ENCODE results near the gene AREL1. TPM values are rescaled to one million over a fixed set of nuclear protein-coding genes. Genes with fewer than 3 reads are reported as not detected.

Gene AREL1
- total and polyA plus RNA-seq, 2 experiments from 2014 or later: 14.9 to 19.2 TPM

DNA sequence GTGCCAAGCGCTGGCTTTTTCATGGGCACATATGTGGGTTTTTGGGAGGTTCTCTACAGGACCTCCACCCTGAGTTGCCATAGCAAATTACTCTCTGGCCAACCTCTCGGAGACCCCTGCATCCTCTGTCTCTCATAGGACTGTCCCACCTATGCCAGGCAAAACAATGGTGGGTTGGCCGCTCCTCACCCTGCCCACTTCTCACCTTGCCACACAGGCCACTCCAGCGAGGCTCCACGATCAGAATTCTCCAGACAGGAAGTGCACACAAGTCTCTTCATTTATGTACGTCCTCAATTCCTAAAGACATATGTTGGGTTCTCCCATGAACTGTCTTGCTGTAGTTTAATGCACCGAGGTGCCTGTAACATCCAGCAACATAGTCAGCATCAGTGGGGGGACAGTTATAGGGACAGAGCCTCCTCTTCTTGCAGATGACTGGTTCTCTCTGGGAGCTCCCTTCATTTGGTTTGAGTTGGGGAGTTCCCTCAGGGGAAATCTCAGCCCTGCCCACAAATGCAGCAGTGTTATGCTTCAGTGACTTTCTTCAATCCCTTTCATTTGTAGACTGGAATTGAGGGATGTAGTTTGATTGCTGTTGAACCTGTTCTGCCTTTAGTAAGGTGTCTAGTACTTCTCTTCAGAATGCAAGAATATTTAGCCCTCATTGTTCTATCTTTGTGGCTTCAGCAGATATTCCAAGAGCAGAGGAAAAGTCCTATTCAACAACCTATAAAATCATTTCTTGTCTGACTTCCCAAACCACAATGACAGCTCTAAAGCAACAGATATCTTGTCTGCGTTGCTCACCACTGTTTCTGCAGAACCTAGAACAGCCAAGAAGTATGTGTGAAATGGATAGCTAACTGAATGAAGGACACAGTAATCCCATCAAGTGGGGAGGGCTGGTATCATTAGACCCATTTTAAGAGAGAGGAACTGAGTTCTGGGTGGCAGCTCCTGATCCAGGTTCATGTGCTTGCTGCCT lies 98.1 kb downstream of the AREL1 start:
- peaks cover 30% of the 10 kb centered on the region for H3K27me3 ChIP-seq
- no peak overlapping the region for H3K27ac ChIP-seq
- no peaks in the 10 kb centered on the region for H3K4me1 ChIP-seq (ENCODE audit: low read depth)
- H3K9me3 ChIP-seq (ENCODE audit: low read depth): no peaks in the 10 kb centered on the region
- no peak overlapping the region for H3K4me3 ChIP-seq
- TF ChIP-seq, protein P1, sequence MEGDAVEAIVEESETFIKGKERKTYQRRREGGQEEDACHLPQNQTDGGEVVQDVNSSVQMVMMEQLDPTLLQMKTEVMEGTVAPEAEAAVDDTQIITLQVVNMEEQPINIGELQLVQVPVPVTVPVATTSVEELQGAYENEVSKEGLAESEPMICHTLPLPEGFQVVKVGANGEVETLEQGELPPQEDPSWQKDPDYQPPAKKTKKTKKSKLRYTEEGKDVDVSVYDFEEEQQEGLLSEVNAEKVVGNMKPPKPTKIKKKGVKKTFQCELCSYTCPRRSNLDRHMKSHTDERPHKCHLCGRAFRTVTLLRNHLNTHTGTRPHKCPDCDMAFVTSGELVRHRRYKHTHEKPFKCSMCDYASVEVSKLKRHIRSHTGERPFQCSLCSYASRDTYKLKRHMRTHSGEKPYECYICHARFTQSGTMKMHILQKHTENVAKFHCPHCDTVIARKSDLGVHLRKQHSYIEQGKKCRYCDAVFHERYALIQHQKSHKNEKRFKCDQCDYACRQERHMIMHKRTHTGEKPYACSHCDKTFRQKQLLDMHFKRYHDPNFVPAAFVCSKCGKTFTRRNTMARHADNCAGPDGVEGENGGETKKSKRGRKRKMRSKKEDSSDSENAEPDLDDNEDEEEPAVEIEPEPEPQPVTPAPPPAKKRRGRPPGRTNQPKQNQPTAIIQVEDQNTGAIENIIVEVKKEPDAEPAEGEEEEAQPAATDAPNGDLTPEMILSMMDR (IDR thresholded peaks at IDR 0.05; ENCODE audit: low read depth, low read length): no peak
- DNase-seq (ENCODE audit: low read depth in 1 of 2, low spot score in 1 of 2): no peak
- H3K36me3 ChIP-seq: no peaks in the 10 kb centered on the region

- Histone ChIP-seq H3K9me3 (ENCODE audit: low read depth) (no peaks in the 10 kb centered on the region), H3K4me1 (ENCODE audit: low read depth) (no peaks in the 10 kb centered on the region), H3K27me3 (peaks cover 33% of the 10 kb centered on the region), H3K36me3 (no peaks in the 10 kb centered on the region), H3K4me3 (no peak overlapping the region), H3K27ac (no peak overlapping the region)
- DNase-seq (ENCODE audit: low read depth in 1 of 2, low spot score in 1 of 2): no peak
- TF ChIP-seq, protein P1 (IDR thresholded peaks at IDR 0.05; ENCODE audit: low read depth, low read length): no peak
Measured at GRCh38 chr14:74613211-74613914, 99.5 kb downstream of the AREL1 start.

DNA sequence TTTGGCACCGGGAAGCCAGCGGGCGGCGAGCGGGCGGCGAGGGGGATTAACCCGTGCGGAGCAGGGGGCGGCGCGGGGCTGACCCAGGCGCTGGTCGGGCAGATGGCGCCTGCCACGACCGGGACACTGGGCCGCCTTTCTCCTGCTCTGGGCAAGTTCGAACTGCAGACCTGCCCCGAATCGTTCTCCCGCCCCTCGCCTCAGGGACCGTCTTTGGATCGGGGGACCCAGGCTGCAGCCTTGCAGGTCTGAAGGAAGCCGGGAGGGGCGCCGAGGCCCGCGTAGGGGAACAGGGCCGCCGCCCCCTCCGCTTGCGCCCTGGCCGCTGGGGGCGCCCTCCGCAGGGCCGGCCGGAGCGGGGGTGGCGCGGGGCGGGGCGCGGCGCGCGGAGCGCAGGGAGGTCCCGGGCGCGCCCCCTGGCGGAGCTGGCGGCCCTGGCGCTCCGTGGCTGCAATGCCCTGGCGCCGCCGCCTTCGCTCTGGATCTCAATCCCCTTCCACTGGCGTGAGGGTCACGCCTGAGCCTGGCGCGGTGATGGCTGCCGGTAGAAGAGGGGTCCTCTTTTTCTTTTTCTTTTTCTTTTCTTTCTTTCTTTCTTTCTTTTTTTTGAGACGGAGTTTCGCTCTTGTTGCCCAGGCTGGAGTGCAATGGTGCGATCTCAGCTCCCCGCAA lies 100.4 kb downstream of the AREL1 start:
- Histone ChIP-seq H3K4me1 (ENCODE audit: low read depth) (no peaks in the 10 kb centered on the region), H3K27me3 (peaks cover 33% of the 10 kb centered on the region), H3K9me3 (ENCODE audit: low read depth) (no peaks in the 10 kb centered on the region), H3K27ac (no peak overlapping the region), H3K4me3 (peak overlapping the region; percentile 67), H3K36me3 (no peaks in the 10 kb centered on the region)
- TF ChIP-seq, protein P1 (IDR thresholded peaks at IDR 0.05; ENCODE audit: low read depth, low read length): peak; percentile 54
- peak; percentile 85 to 90 for DNase-seq (ENCODE audit: low read depth in 1 of 2, low spot score in 1 of 2)

DNA sequence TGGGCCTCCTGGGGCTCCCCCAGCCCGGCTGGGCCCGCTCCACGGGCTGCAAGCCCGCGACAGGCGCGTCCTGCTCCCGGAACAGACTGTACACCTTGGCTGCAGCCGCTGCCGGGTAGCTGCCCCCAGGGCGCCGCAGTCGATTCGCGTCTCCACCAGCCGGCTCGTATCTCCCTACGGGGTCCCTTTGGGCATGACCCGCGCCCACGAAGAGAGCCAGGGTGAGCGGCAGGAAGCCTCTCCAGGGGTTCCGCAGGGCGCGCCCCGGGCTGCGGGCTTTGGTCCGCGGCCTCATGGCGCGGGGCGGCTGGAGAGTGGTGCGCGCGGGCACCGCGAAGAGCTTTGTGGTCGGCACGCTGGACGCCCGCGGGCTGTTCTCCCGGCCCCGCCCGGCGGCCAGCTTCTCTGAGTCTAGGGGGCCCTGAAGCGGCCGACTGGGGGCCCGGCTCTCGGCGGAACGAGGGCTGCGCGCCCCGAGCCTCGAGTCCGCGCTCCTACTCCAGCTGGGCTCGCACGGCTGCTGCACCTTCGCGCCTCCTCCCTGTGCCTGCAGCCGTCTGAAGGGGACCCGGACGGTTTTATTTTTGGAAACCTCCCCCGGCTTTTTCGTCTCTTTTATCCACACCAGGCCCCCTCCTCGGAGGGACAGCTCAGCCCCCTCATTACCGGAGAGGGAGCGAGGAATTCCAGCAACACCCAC lies 101.1 kb downstream of the AREL1 start, which contains the start of gene LTBP2:
LTBP2 (minus strand) TSS at position 588 of the 700 bp plus-strand sequence; CDS start at position 295, 293 bp downstream.
- DNase-seq (ENCODE audit: low read depth in 1 of 2, low spot score in 1 of 2): peak; percentile 42 to 56
- Histone ChIP-seq H3K27ac (no peak within 1 kb of the TSS), H3K4me3 (peak within 1 kb of the TSS; percentile 67), H3K36me3 (no peaks in the 10 kb centered on the region), H3K9me3 (ENCODE audit: low read depth) (no peaks in the 10 kb centered on the region), H3K27me3 (peaks cover 33% of the 10 kb centered on the region), H3K4me1 (ENCODE audit: low read depth) (no peaks in the 10 kb centered on the region)
- TF ChIP-seq, protein P1 (IDR thresholded peaks at IDR 0.05; ENCODE audit: low read depth, low read length): no peak

Other genes with a start within 250 kb of the AREL1 start
- gene NPC2, start 219.8 kb downstream of the AREL1 start, total RNA-seq: 310 and 437 TPM in 2 replicates
- 243 and 256 TPM in 2 replicates for gene NPC2, start 219.8 kb downstream of the AREL1 start, polyA plus RNA-seq
- 26.5 and 39.8 TPM in 2 replicates for gene ISCA2, start 219.3 kb downstream of the AREL1 start, total RNA-seq
- 141 and 153 TPM in 2 replicates for gene ISCA2, start 219.3 kb downstream of the AREL1 start, polyA plus RNA-seq
- gene LTBP2, start 100.8 kb downstream of the AREL1 start, total RNA-seq: 4.4 and 5.4 TPM in 2 replicates
- 1.5 and 2.0 TPM in 2 replicates for gene LTBP2, start 100.8 kb downstream of the AREL1 start, polyA plus RNA-seq
- 21.9 and 23.9 TPM in 2 replicates for gene FCF1, start 64 bp upstream of the AREL1 start, total RNA-seq
- 15.9 and 18.1 TPM in 2 replicates for gene FCF1, start 64 bp upstream of the AREL1 start, polyA plus RNA-seq
- 24.5 and 50.2 TPM in 2 replicates for gene YLPM1, start 50.2 kb upstream of the AREL1 start, total RNA-seq
- 31.6 and 39.6 TPM in 2 replicates for gene YLPM1, start 50.2 kb upstream of the AREL1 start, polyA plus RNA-seq
- not detected in 2 replicates for gene PROX2, start 163.1 kb upstream of the AREL1 start, total RNA-seq
- 0.06 and 0.75 TPM in 2 replicates for gene PROX2, start 163.1 kb upstream of the AREL1 start, polyA plus RNA-seq
- gene DLST, start 168.8 kb upstream of the AREL1 start, total RNA-seq: 53.2 and 63.7 TPM in 2 replicates
- gene DLST, start 168.8 kb upstream of the AREL1 start, polyA plus RNA-seq: 10.0 and 13.8 TPM in 2 replicates
- gene RPS6KL1, start 210.2 kb upstream of the AREL1 start, total RNA-seq: 7.6 and 15.1 TPM in 2 replicates
- 9.3 and 9.8 TPM in 2 replicates for gene RPS6KL1, start 210.2 kb upstream of the AREL1 start, polyA plus RNA-seq
- gene PGF, start 242.5 kb upstream of the AREL1 start, total RNA-seq: 14.2 and 18.1 TPM in 2 replicates
- gene PGF, start 242.5 kb upstream of the AREL1 start, polyA plus RNA-seq: 23.5 and 24.6 TPM in 2 replicates

All from cardiac muscle cell (in vitro differentiated cells and primary cell).